Vagina (tissue), 2 donors: ENCODE data around the gene COX15.

ENCODE experiments used
- POLR2A ChIP-seq, 2 donors: fragments of 450-650 bp; IDR thresholded peaks; one replicate each; pipeline ENCODE4 v1.6.1; 2017; ENCODE audit warnings: antibody characterized with exemption in 2 of 2, mild to moderate bottlenecking in 2 of 2, moderate library complexity in 2 of 2
- POLR2AphosphoS5 ChIP-seq, 2 donors: sonication (generic); formaldehyde crosslinking; IDR thresholded peaks; one replicate each; pipeline ENCODE4 v1.9.0; 2017; ENCODE audit warnings: antibody characterized with exemption in 2 of 2, mild to moderate bottlenecking in 2 of 2, low read depth in 1 of 2; ENCODE audit not compliant: insufficient read depth in 1 of 2
- TF ChIP-seq, protein P1 (sequence below), 3 experiments: fragments of 450-650 bp in 2 of 3; fragments of 200-600 bp in 1 of 3; sonication (generic) in 1 of 3; IDR thresholded peaks; one replicate each; pipeline ENCODE4 v1.5.1; 2017 to 2019; ENCODE audit warnings: antibody characterized with exemption in 3 of 3, mild to moderate bottlenecking in 2 of 3, moderate library complexity in 2 of 3

DNA sequence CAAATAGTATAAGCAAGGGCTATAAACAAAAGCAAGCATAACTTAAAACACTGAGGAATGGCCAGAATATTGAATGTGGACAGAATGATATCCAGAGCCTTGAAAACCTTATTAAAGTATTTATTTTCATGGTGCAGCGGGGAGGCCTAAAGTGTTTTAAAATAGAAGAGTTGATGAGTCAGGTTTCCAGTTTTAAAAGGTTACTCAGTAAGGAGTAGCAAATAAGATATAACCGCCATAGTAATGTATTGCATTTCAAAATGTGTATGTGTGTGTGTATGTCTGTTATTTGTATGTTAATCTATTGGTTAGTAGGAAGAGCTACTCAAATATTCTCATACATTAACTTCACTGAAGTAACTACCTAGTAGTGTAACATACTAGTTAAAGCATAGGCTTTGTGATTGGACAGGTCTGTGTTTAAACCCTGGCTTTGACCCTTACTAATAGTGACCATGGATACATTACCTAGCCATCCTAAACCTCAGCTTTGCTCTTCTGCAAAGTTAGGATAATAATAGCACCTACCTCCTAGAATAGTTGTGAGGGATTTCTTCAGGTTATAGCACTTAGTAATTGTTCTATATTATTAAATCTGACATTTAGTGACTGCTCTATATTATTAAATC is 17.0 kb upstream of the COX15 start:
- TF ChIP-seq, protein P1, sequence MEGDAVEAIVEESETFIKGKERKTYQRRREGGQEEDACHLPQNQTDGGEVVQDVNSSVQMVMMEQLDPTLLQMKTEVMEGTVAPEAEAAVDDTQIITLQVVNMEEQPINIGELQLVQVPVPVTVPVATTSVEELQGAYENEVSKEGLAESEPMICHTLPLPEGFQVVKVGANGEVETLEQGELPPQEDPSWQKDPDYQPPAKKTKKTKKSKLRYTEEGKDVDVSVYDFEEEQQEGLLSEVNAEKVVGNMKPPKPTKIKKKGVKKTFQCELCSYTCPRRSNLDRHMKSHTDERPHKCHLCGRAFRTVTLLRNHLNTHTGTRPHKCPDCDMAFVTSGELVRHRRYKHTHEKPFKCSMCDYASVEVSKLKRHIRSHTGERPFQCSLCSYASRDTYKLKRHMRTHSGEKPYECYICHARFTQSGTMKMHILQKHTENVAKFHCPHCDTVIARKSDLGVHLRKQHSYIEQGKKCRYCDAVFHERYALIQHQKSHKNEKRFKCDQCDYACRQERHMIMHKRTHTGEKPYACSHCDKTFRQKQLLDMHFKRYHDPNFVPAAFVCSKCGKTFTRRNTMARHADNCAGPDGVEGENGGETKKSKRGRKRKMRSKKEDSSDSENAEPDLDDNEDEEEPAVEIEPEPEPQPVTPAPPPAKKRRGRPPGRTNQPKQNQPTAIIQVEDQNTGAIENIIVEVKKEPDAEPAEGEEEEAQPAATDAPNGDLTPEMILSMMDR (IDR thresholded peaks at IDR 0.05) = no peak
- TF ChIP-seq POLR2A (IDR thresholded peaks at IDR 0.05) = no peak
- TF ChIP-seq POLR2AphosphoS5 (IDR thresholded peaks at IDR 0.05; ENCODE audit: insufficient read depth in 1 of 2, low read depth in 1 of 2) = no peak
